Heart left ventricle (tissue), 16 donors: ENCODE results near the gene ENOX2. TPM values are rescaled to one million over a fixed set of nuclear protein-coding genes. Genes with fewer than 3 reads are reported as not detected.
"Not testable (repeated sequence)": the region's sequence is repeated elsewhere in the genome, so short reads cannot be mapped to it uniquely, and the experiment has no call there.

Experiments used
- ATAC-seq, 4 donors: fragments of 200-7000 bp; cut with Tn5 transposase; one replicate each; pipeline ENCODE4 v1.9.1; 2020 to 2022; ENCODE audit warnings: moderate library complexity in 4 of 4, mild to moderate bottlenecking in 3 of 4, moderate number of reproducible peaks in 1 of 4
- DNase-seq, 5 donors: peaks; one replicate each; pipeline ENCODE4 v3.0.0-alpha.2; 2020
- H3K27ac ChIP-seq, 12 donors: fragments of 200-600 bp; sonication (generic) in 4 of 12; one replicate each; pipeline versions ENCODE4 v1.5.0 to v1.8.0; 2016 to 2022; ENCODE audit warnings: mild to moderate bottlenecking in 2 of 12
- H3K27me3 ChIP-seq, 9 donors: fragments of 200-600 bp; sonication (generic) in 2 of 9; one replicate each; pipeline versions ENCODE4 v1.5.1 to v1.8.0; 2016 to 2022; ENCODE audit warnings: mild to moderate bottlenecking in 3 of 9
- H3K36me3 ChIP-seq, 9 donors: fragments of 200-600 bp; sonication (generic) in 2 of 9; one replicate each; pipeline versions ENCODE4 v1.5.0 to v1.8.0; 2018 to 2022; ENCODE audit warnings: mild to moderate bottlenecking in 2 of 9
- H3K4me1 ChIP-seq, 12 donors: fragments of 200-600 bp; sonication (generic) in 4 of 12; one replicate each; pipeline versions ENCODE4 v1.5.0 to v1.8.0; 2016 to 2022; ENCODE audit warnings: mild to moderate bottlenecking in 3 of 12
- H3K4me3 ChIP-seq, 12 donors: fragments of 200-600 bp; sonication (generic) in 4 of 12; one replicate each; pipeline versions ENCODE4 v1.5.0 to v1.8.0; 2017 to 2022; ENCODE audit warnings: mild to moderate bottlenecking in 9 of 12, moderate library complexity in 4 of 12
- H3K9me3 ChIP-seq, 12 donors: fragments of 200-600 bp; sonication (generic) in 4 of 12; one replicate each; pipeline versions ENCODE4 v1.5.0 to v1.8.0; 2016 to 2022; ENCODE audit warnings: mild to moderate bottlenecking in 1 of 12
- CTCF ChIP-seq, 12 donors: fragments of 200-600 bp; sonication (generic) in 4 of 12; IDR thresholded peaks; one replicate each; pipeline versions ENCODE4 v1.5.0 to v1.8.0; 2018 to 2022; ENCODE audit warnings: antibody characterized with exemption in 12 of 12, mild to moderate bottlenecking in 5 of 12
- POLR2A ChIP-seq, 2 donors: fragments of 450-650 bp; IDR thresholded peaks; one replicate each; pipeline ENCODE4 v1.6.1; 2017; ENCODE audit warnings: antibody characterized with exemption in 2 of 2, mild to moderate bottlenecking in 2 of 2, moderate library complexity in 2 of 2
- WGBS, 4 donors: extraction: QIAGEN DNeasy Blood & Tissue Kit in 2 of 4; methylation state at CpG; one replicate each; pipeline versions ENCODE4 v1.1.5 to v1.1.7; 2013 to 2018; 5-methylcytosine and 5-hydroxymethylcytosine counted together
- intact Hi-C, 10 donors: fragments of 100-400 bp; cut with DNase I; formaldehyde crosslinking; loops; one replicate each; pipeline versions ENCODE4 v1.11.1 to v1.14.2; 2022
- polyA plus RNA-seq, 2 donors: library from polyadenylated mRNA; stranded (reverse); fragments of 200-250 nt; gene quantifications; one replicate each; pipeline ENCODE4 v1.2.3, GENCODE V29; 2013
- total RNA-seq, 9 donors: library from RNA; depleted of rRNA in 2 of 9; stranded (reverse); fragments of >200 nt in 2 of 9; fragmentation: NEBNext Ultra II Directional in 3 of 9; extraction: Animal tissue kit (Norgen Biotek cat#: 25700) in 3 of 9; gene quantifications; one replicate each; pipeline versions ENCODE4 v1.1.0 to v1.2.4, GENCODE V29; 2016 to 2023
- donor health status: ischemic (EF 13 %, LVEDD 7.1; RV severe dilation, severe dysfunction).
- donor health status: healthy with polysubstance abuse.
- donor health status: DM: no; HTN: yes; CAD: no.
- donor health status: DM: no; HTN: no; CAD: no.
- donor health status: ischemic (EF 25% LVEDD 6.9; RV normal size, moderate dysfunction).
- donor health status: ischemic (EF 25% LVEDD 5.7; RV mildly dilated, moderate dysfunction).
- donor health status: healthy.
- donor health status: DM: yes; HTN: yes; CAD: no.
- donor health status: ischemic (EF 35%, LVEDD 5.7; RV mildly dilated, moderate dysfunction).
- donor health status: nonischemic (EF 11% LVEDD 7.7; RV severe dilation, severe dysfunction).
- donor health status: DM: yes; HTN: yes; CAD: no.
- donor health status: PGD.
- donor health status: ischemic (EF 29% LVEDD 5.4; RV normal size, mild dysfunction).
- donor health status: nonischemic (EF 23%, LVEDD 6.1; RV moderate dilation, normal function).

Gene ENOX2
- total and polyA plus RNA-seq, 11 donors = 3.0 to 23.0 (median 17.4) TPM

GRCh38 chrX:130799393-130799792 is 103.6 kb downstream of the ENOX2 start:
- TF ChIP-seq CTCF (IDR thresholded peaks at IDR 0.05) = no peak
- TF ChIP-seq POLR2A (IDR thresholded peaks at IDR 0.05) = no peak
- Histone ChIP-seq H3K4me3 (no peak overlapping the region), H3K27me3 (no peaks in the 10 kb centered on the region), H3K4me1 (no peaks in the 10 kb centered on the region), H3K27ac (no peak overlapping the region), H3K36me3 (no peaks in the 10 kb centered on the region), H3K9me3 (no peaks in the 10 kb centered on the region)
- ATAC-seq (no peak), DNase-seq (no peak)
- 54 to 96% (median 89%) methylated on average over 1 of the region's 1 CpG for WGBS, 4 donors
- intact Hi-C loops = no loop called here

GRCh38 chrX:130793975-130794374 is 109.0 kb downstream of the ENOX2 start:
- ATAC-seq (no peak), DNase-seq (no peak)
- no peak overlapping the region for H3K27ac ChIP-seq
- H3K9me3 ChIP-seq = no peaks in the 10 kb centered on the region
- intact Hi-C loops = no loop called here
- no peaks in the 10 kb centered on the region for H3K36me3 ChIP-seq
- TF ChIP-seq POLR2A (IDR thresholded peaks at IDR 0.05) (no peak), CTCF (IDR thresholded peaks at IDR 0.05) (no peak)
- H3K4me3 ChIP-seq = no peak overlapping the region
- no peaks in the 10 kb centered on the region for H3K27me3 ChIP-seq
- no peaks in the 10 kb centered on the region for H3K4me1 ChIP-seq

- DNase-seq, H3K27ac ChIP-seq, ATAC-seq, intact Hi-C loops, H3K9me3 ChIP-seq, H3K4me1 ChIP-seq, H3K4me3 ChIP-seq, H3K36me3 ChIP-seq, H3K27me3 ChIP-seq: not testable (repeated sequence)
- WGBS, 4 donors = 90 to 100% (median 93%) methylated on average over 2 of the region's 2 CpGs
These were observed 111.1 kb downstream of the ENOX2 start for GRCh38 chrX:130791870-130792269.

GRCh38 chrX:130789793-130790192 is 113.2 kb downstream of the ENOX2 start:
- H3K36me3 ChIP-seq = no peaks in the 10 kb centered on the region
- H3K9me3 ChIP-seq = no peaks in the 10 kb centered on the region
- no peak for DNase-seq
- H3K4me1 ChIP-seq = no peaks in the 10 kb centered on the region
- H3K4me3 ChIP-seq = no peak overlapping the region
- TF ChIP-seq POLR2A (IDR thresholded peaks at IDR 0.05) (no peak), CTCF (IDR thresholded peaks at IDR 0.05) (no peak)
- no peak for ATAC-seq
- H3K27ac ChIP-seq = no peak overlapping the region
- 85 to 96% (median 94%) methylated on average over 2 of the region's 2 CpGs for WGBS, 4 donors
- intact Hi-C loops = no loop called here
- H3K27me3 ChIP-seq = no peaks in the 10 kb centered on the region

GRCh38 chrX:130788786-130789581 is 114.0 kb downstream of the ENOX2 start:
- Histone ChIP-seq H3K9me3 (no peaks in the 10 kb centered on the region), H3K4me3 (no peak overlapping the region), H3K27me3 (no peaks in the 10 kb centered on the region), H3K36me3 (no peaks in the 10 kb centered on the region), H3K4me1 (no peaks in the 10 kb centered on the region), H3K27ac (no peak overlapping the region)
- TF ChIP-seq POLR2A (IDR thresholded peaks at IDR 0.05) (no peak), CTCF (IDR thresholded peaks at IDR 0.05) (no peak)
- WGBS, 4 donors = 62 to 83% (median 73%) methylated on average over 4 of the region's 4 CpGs
- ATAC-seq (no peak), DNase-seq (no peak)
- intact Hi-C loops = no loop called here
